HL-60 (cell line): ENCODE data around the gene EPS8.

Experiments
- GABPA ChIP-seq: IDR thresholded peaks from 2 replicates; pipeline ENCODE4 v1.6.1; 2012; ENCODE audit warnings: low read depth
- POLR2AphosphoS5 ChIP-seq: IDR thresholded peaks from 2 replicates; pipeline ENCODE4 v1.6.1; 2012; ENCODE audit warnings: low read depth
- TF ChIP-seq, protein P1 (sequence below): IDR thresholded peaks from one replicate; pipeline ENCODE4 v1.5.1; 2011; ENCODE audit warnings: low read length, control low read depth, inconsistent platforms; ENCODE audit not compliant: insufficient read depth
- TF ChIP-seq, protein P2 (sequence below): IDR thresholded peaks from 2 replicates; pipeline ENCODE4 v1.6.1; 2012; ENCODE audit warnings: low read depth; ENCODE audit not compliant: insufficient replicate concordance

DNA sequence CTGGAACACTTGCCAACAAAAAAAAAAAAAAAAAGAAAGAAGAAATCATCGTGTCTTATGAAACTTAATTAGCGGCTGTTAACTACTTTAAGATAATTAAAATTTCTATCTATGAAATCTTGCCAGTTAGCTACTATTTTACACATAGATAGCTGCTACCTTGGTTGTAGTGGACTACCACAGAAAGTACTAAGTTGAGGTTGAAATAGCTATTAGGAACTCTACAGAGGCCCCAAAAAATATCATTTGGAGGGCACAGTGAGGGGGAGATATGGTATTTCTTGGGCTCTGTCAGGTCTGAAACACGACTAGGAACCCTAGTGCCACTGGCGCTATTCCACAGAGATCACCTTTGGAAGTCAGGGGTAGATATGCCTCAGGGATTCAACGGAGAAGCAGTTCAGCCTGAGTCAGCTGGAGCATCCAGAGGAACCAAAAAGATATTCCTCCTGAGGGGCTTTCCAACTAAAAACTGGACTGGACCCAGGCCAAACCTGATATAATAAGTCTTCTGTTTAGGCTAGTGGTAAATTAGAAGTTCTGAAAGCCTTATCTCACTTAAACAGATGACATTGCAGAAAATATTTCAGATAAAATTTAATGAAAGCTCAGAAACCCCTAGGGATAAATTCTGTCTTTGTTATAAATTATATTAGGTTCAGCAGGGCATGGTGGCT is 126.1 kb downstream of the EPS8 start:
- TF ChIP-seq, protein P1, sequence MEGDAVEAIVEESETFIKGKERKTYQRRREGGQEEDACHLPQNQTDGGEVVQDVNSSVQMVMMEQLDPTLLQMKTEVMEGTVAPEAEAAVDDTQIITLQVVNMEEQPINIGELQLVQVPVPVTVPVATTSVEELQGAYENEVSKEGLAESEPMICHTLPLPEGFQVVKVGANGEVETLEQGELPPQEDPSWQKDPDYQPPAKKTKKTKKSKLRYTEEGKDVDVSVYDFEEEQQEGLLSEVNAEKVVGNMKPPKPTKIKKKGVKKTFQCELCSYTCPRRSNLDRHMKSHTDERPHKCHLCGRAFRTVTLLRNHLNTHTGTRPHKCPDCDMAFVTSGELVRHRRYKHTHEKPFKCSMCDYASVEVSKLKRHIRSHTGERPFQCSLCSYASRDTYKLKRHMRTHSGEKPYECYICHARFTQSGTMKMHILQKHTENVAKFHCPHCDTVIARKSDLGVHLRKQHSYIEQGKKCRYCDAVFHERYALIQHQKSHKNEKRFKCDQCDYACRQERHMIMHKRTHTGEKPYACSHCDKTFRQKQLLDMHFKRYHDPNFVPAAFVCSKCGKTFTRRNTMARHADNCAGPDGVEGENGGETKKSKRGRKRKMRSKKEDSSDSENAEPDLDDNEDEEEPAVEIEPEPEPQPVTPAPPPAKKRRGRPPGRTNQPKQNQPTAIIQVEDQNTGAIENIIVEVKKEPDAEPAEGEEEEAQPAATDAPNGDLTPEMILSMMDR, result no peak
- no peak for TF ChIP-seq POLR2AphosphoS5
- TF ChIP-seq GABPA, result no peak
- TF ChIP-seq, protein P2, sequence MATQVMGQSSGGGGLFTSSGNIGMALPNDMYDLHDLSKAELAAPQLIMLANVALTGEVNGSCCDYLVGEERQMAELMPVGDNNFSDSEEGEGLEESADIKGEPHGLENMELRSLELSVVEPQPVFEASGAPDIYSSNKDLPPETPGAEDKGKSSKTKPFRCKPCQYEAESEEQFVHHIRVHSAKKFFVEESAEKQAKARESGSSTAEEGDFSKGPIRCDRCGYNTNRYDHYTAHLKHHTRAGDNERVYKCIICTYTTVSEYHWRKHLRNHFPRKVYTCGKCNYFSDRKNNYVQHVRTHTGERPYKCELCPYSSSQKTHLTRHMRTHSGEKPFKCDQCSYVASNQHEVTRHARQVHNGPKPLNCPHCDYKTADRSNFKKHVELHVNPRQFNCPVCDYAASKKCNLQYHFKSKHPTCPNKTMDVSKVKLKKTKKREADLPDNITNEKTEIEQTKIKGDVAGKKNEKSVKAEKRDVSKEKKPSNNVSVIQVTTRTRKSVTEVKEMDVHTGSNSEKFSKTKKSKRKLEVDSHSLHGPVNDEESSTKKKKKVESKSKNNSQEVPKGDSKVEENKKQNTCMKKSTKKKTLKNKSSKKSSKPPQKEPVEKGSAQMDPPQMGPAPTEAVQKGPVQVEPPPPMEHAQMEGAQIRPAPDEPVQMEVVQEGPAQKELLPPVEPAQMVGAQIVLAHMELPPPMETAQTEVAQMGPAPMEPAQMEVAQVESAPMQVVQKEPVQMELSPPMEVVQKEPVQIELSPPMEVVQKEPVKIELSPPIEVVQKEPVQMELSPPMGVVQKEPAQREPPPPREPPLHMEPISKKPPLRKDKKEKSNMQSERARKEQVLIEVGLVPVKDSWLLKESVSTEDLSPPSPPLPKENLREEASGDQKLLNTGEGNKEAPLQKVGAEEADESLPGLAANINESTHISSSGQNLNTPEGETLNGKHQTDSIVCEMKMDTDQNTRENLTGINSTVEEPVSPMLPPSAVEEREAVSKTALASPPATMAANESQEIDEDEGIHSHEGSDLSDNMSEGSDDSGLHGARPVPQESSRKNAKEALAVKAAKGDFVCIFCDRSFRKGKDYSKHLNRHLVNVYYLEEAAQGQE, result no peak
